ENCODE results near the gene TRABD2B.

The TRABD2B gene

GRCh38 chr1:47931395-47931794 is 65.8 kb downstream of the TRABD2B start:
- no peak for DNase-seq

GRCh38 chr1:47930210-47930840 is 66.9 kb downstream of the TRABD2B start:
- DNase-seq = no peak

- no peak for DNase-seq
These were observed 70.0 kb downstream of the TRABD2B start for GRCh38 chr1:47927165-47927564.

GRCh38 chr1:47926461-47926999 is 70.7 kb downstream of the TRABD2B start:
- DNase-seq = no peak

GRCh38 chr1:47924270-47925048 is 72.7 kb downstream of the TRABD2B start:
- DNase-seq = no peak

GRCh38 chr1:47921935-47922415 is 75.2 kb downstream of the TRABD2B start:
- no peak for DNase-seq

GRCh38 chr1:47919113-47919833 is 77.9 kb downstream of the TRABD2B start:
- DNase-seq = no peak

GRCh38 chr1:47918257-47918867 is 78.8 kb downstream of the TRABD2B start:
- no peak for DNase-seq

GRCh38 chr1:47917687-47918086 is 79.5 kb downstream of the TRABD2B start:
- no peak for DNase-seq

- no peak for DNase-seq
These were observed 81.4 kb downstream of the TRABD2B start for GRCh38 chr1:47915677-47916353.

- no peak for DNase-seq
These were observed 82.1 kb downstream of the TRABD2B start for GRCh38 chr1:47914952-47915676.

GRCh38 chr1:47914218-47914938 is 82.8 kb downstream of the TRABD2B start:
- DNase-seq = no peak

GRCh38 chr1:47913225-47913823 is 83.9 kb downstream of the TRABD2B start:
- DNase-seq = no peak

GRCh38 chr1:47912756-47913155 is 84.4 kb downstream of the TRABD2B start:
- DNase-seq = no peak

GRCh38 chr1:47911892-47912291 is 85.3 kb downstream of the TRABD2B start:
- no peak for DNase-seq

GRCh38 chr1:47911424-47911823 is 85.8 kb downstream of the TRABD2B start:
- no peak for DNase-seq

- no peak for DNase-seq
These were observed 88.9 kb downstream of the TRABD2B start for GRCh38 chr1:47908258-47908657.

GRCh38 chr1:47907177-47907528 is 90.0 kb downstream of the TRABD2B start:
- DNase-seq = no peak

- no peak for DNase-seq
These were observed 90.5 kb downstream of the TRABD2B start for GRCh38 chr1:47906527-47907176.

- no peak for DNase-seq
These were observed 91.2 kb downstream of the TRABD2B start for GRCh38 chr1:47906009-47906432.
